Retinal pigment epithelial cell (primary cell): Measurements from ENCODE around the gene DIDO1.

Experiments
- DNase-seq: peaks from one replicate; pipeline ENCODE4 v3.0.0-alpha.2; 2010; ENCODE audit warnings: low read depth
- H3K4me3 ChIP-seq: 2 replicates; pipeline ENCODE4 v1.5.1; 2011; ENCODE audit warnings: mild to moderate bottlenecking, low read length, control low read depth, moderate library complexity
- TF ChIP-seq, protein P1 (sequence below): conservative IDR thresholded peaks from 2 replicates; pipeline ENCODE4 v1.5.1; 2011; ENCODE audit warnings: low read depth, low read length, control low read depth, inconsistent platforms

Gene DIDO1

DNA sequence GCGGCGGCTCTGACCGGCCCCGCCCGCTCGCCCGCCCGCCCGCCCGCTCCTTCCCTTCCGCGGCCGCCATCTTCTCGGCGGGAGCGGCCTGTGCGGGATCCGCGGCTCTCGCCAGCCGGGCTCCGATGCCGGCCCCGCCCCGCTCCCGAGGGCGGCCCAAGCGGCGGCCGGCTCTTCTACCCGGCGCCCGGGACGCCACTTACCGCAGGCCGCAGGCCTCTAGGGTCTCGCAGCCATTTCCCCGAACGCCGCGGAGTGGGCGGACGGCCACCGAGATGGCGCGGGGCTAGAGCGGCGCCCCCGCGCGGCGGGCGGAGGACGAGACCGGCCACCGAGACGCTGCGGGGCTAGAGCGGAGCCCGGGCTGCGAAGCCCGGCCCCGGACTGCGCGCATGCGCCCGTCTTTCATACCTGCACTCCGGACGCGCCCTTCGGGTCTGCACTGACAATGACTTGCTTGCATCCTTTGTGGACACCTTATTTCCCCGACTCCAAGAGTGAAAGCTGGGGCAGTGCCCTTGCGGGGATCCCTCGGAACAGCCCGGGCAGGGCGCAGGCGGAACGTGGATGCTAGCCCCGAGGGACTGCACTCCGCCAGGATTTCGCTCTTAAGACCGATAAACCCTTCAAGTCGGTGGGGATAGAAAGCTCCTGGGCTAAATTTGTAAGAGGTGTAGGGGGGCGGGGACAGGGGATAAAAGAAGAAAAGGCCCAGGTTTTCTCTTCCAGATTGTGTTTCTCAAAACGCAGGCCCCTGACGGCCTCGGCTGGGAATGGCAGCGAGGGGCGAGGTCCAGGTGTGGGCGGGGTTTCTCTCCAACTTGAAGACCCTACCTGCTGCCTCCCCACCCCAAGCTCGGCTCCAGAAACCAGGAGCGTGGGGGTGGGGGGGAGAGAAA is at the start of gene DIDO1:
Gene DIDO1 (minus strand): TSS at position 277 of the 899 bp plus-strand sequence.
- peak within 1 kb of the TSS; percentile 88 for H3K4me3 ChIP-seq
- TF ChIP-seq, protein P1, sequence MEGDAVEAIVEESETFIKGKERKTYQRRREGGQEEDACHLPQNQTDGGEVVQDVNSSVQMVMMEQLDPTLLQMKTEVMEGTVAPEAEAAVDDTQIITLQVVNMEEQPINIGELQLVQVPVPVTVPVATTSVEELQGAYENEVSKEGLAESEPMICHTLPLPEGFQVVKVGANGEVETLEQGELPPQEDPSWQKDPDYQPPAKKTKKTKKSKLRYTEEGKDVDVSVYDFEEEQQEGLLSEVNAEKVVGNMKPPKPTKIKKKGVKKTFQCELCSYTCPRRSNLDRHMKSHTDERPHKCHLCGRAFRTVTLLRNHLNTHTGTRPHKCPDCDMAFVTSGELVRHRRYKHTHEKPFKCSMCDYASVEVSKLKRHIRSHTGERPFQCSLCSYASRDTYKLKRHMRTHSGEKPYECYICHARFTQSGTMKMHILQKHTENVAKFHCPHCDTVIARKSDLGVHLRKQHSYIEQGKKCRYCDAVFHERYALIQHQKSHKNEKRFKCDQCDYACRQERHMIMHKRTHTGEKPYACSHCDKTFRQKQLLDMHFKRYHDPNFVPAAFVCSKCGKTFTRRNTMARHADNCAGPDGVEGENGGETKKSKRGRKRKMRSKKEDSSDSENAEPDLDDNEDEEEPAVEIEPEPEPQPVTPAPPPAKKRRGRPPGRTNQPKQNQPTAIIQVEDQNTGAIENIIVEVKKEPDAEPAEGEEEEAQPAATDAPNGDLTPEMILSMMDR = peak; percentile 63
- peak; percentile 33 for DNase-seq

DNA sequence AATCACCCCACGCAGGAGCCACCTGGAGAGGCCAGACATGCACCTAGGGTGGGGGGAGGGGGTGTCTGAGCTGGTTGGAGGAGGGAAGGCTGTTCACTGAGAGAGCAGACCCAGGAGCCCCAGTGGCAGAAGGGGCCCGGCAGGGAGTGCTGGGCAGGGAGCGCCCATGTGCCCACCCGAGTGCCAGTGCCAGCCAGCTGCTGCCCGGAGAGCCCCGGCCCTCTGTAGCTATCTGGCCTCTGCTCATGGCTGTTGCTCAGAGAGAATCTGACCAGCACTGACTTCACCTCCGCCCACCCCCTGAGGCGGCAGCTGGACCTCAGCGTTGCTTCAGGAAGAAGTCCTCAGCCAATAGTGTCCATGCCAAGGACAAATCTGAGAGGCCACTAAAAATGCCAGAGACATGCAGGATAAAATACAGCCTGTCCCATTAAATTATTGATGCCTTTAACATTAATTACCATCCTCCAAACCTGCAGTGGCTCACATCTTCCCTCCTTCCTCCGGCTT is 49.0 kb upstream of the DIDO1 start:
- H3K4me3 ChIP-seq = no peak overlapping the region
- TF ChIP-seq, protein P1 = no peak
- no peak for DNase-seq

DNA sequence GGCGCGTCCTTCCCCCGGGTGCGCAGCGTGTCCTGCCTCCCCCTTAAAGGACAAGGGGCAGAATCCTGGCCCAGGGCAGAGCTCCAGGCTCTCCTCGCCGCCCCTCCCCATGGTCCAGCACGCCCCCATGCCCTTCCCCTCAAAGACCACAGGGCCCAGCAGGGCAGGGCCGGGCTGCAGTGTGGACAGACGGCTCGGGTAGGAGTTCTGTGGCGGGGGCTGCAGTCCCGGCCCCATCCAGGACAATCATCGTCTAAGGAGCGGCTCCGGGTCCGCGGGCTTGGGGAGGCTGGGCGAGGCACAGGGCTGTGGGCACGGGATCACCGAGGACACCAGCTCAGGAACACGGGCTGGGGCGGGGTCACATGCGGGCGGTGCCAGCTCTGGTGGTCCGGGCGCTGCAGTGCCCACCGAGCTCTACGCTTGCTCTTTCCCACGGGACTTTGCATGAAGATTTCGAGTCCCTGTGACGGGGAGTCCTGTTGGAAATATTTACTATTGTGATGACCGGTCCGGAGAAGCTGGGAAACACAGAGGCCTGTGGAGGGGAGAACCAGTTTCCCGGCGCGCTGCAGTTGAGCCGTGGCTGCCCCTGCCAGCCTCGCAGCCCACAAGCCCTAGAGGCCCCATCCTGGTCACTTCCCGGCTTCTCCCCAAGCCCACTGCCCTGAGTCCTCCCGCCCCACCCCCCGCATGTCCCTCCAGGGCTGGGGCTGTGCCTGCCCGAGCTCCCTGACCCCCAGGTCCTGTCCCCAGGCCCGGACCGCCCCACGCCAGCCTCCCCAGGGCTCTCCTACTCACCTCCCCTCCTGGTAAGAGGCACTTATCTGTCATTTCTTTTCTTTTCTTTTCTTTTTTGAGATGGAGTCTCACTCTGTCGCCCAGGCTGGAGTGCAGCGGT is 46.8 kb upstream of the DIDO1 start:
- DNase-seq = no peak
- TF ChIP-seq, protein P1 = no peak
- peak overlapping the region; percentile 26 for H3K4me3 ChIP-seq

DNA sequence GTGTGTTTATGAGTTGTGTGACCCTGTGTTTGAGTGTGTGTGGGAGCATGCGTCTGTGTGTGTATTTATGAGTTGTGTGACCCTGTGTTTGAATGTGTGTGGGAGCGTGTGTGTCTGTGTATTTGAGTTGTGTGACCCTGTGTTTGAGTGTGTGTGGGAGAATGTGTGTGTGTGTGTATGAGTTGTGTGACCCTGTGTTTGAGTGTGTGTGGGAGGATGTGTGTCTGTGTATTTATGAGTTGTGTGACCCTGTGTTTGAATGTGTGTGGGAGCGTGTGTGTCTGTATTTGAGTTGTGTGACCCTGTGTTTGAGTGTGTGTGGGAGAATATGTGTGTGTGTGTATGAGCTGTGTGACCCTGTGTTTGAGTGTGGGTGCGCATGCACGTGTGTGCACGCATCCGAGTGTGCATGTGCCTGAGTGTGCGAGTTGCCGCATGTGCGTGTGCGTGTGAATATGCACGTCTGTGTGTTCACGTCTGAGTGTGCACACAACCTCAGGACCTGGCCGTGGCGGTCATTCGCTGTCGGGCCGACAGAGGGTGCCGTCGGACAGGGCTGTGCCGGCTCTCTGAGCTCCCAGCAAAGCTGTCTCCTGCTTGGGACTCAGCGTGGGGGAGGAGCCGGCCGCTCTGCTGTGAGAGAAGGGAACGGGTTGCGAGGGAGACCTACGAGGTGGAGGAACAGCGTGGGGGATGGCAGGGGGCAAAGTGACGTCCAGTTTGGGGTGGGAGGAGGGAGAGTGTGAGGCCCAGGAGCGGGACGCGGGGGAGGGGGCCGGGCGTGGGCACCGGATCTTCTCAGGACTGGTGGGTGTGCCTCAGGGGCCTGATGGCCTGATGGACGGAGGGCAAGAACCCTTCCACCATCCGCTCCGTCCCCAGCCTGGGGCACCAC is 45.9 kb upstream of the DIDO1 start:
- DNase-seq = no peak
- H3K4me3 ChIP-seq = peak overlapping the region; percentile 26
- TF ChIP-seq, protein P1 = peak; percentile 87

DNA sequence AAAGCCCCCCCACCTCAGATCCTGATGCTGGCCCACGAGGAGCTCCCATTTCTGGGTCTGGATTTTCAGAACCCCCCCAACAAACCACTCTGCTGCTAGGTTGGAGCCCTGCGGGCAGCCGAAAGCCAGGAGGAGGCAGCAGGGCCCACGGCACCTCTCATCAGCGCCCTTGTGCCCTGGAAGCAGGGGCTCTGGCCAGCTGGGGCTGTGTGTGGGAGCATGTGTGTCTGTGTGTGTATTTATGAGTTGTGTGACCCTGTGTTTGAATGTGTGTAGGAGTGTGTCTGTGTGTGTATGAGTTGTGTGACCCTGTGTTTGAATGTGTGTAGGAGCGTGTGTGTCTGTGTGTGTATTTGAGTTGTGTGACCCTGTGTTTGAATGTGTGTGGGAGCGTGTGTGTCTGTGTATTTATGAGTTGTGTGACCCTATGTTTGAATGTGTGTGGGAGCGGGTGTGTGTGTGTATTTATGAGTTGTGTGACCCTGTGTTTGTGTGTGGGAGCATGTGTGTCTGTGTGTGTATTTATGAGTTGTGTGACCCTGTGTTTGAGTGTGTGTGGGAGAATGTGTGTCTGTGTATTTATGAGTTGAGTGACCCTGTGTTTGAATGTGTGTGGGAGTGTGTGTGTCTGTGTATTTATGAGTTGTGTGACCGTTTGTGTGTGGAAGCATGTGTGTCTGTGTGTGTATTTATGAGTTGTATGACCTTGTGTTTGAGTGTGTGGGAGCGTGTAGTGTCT is 45.1 kb upstream of the DIDO1 start:
- TF ChIP-seq, protein P1 = no peak
- DNase-seq = no peak
- no peak overlapping the region for H3K4me3 ChIP-seq
